ENCODE results near the gene CHRNA9. TPM values are rescaled to one million over a fixed set of nuclear protein-coding genes. Genes with fewer than 3 reads are reported as not detected.
"Not testable (repeated sequence)": the region's sequence is repeated elsewhere in the genome, so short reads cannot be mapped to it uniquely, and the experiment has no call there.

The CHRNA9 gene
- total RNA-seq, 1 experiment from 2014 or later, result 0.85 TPM

DNA sequence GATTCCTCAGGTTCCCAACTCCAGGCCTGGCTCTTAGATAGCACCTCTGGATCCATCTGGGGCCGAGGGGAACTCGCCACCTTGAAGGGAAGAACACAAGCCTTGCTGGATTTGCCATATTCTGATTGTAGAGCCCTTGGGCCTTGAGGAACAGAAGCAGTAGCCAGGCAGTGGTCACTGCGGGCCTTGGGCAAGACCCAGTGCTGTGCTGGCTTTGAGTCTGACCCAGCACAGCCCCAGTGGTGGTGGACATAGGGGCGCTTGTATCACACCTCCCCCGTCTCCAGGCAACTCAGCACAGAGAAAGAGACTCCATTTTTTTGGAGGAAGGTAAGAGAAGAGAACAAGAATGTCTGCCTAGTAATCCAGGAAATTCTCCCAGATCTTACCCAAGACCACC lies 45.5 kb downstream of the CHRNA9 start:
- DNase-seq (ENCODE audit: low spot score), result no peak

DNA sequence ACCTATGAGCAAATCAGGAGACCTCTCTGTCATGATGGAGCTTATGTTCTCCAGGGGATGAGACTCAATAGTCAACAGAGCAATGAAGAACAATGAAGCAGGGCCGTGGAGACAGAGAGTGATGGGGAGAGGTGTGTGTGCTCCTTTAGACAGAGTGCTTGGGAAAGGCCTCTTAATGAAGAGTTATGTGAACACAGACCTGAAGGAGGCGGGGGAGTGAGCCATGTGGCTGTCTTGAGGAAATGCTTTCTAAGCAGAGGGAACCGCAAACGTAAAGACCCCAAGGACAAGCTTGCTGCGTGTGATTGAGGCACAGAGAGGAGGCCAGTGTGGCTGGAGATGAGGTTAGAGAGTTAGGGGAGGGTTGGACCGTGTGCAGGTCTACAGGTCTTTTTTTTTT lies 53.1 kb downstream of the CHRNA9 start:
- DNase-seq (ENCODE audit: low spot score), result no peak

DNA sequence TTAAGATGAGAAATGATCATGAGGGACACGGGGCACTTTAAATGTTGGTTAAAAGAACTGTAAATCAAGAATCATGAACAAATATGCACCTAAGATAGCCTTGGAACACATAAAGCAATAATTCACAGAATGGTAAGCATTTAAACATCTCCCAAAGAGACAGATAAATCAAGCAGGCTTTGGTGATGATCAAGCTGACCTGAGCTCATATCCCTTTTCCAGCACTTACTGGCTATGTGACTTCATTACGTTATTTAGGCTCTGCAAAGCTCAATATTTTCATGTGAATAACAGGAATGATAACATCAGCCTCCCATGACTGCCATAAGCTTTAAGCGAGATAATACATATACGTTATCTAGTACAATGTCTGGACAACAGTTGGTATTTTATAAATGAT lies 54.9 kb downstream of the CHRNA9 start:
- DNase-seq (ENCODE audit: low spot score), result no peak

DNA sequence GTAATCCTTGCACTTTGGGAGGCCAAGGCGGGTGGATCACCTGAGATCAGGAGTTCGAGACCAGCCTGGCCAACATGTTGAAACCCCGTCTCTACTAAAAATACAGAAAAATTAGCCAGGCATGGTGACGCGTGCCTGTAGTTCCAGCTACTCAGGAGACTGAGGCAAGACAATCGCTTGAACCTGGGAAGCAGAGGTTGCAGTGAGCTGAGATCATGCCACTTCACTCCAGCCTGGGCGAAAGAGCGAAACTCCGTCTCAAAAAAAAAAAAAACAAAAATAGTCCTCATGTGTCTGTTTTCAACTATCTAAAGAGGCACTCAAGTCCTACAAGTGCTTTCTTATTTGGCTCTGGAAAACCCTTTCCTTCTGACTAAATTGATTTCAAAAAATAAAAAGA lies 57.1 kb downstream of the CHRNA9 start:
- not testable (repeated sequence) for DNase-seq (ENCODE audit: low spot score)

DNA sequence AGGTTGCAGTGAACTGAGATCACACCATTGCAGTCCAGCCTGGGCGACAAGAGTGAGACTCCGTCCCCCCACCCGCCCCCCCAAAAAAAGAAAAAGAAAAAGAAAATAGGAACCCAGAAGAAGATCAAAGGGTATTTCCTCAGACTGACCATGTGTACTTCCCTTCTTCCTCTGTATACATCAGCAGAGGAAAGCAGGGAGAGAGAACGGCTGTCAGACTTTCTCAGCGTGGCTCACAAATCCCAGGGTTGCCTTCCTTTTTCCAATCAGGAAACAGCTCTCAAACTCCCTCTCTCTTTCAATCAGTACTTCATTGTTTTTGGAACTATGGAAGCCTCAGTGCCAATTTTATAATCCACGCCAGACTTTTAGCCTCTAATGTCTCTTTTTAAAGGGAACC lies 59.1 kb downstream of the CHRNA9 start:
- DNase-seq (ENCODE audit: low spot score), result no peak

DNA sequence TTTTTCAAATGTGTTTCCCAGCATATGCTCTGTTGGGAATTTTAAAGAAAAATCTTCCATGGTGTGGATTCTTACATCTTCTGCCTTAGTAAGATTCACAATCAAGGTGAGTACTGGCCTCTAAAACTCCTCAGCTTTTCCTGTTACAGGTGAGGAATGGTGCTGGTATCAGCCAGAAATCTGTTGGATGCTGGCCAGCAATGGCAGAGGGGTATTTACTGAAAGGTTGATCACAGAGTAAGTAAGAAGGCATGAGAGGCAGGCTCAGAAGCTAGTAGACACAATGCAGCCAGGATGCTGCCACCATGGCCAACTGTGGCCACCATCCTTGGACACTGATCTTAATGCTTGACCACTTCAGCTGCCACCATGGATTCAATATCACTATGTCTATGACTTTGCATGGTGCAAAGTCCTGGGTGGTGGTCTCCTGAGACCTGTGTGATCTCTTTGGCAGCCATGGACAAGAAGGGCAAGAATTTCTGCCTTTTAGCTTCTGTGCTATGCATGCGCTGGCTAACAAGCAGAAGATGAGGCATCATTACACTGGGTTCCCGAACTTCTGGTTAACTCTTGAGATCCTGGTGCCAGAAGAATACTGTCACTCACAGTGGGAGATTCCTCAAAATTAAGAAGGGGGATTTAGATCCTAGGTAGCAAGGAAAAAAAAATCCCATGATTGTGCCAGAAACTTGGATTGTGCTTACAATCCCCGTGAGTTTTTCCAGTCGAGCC lies 60.2 kb downstream of the CHRNA9 start:
- DNase-seq (ENCODE audit: low spot score), result no peak

DNA sequence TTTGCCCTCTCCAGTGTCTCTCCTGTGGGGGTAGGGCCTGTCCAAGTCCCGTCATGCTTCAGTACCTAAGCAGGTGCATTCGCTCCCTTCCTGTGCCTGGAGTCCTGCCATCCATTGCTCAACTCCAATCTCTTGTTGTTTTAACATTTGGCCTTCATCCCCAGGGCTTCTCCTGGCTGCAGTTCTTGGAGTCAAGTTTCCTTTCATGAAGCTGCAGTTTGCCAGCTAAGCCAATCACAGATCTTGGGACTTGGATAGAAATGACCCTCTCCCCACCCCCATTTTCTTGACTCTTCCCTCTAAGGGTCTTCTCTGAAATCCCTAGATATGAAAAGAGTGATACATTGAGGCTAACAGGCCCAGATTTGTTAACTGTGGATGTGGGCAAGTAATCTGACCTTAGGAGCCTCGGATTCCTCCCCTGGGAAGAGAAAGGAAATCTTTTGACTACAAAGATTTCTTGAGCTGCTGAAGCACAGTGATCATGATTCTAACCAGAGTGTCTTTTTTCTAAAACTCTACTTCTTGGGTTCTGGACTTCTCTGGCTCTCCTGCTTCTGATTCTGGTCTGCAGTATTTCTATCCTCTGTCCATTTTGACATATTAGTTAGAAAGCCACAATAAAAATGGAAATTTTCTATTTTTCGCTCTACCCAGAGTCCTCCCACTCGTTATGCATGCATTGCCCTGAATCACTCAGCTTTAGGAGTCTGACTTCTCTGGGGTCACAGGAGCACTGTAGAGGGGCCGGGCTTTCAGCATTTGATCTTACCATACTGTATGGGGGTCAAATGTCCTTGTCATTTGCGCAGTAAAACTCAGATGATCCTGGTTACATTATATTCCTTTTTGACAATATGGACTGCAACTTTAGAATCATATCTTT lies 61.0 kb downstream of the CHRNA9 start:
- peak; percentile 54 for DNase-seq (ENCODE audit: low spot score)

DNA sequence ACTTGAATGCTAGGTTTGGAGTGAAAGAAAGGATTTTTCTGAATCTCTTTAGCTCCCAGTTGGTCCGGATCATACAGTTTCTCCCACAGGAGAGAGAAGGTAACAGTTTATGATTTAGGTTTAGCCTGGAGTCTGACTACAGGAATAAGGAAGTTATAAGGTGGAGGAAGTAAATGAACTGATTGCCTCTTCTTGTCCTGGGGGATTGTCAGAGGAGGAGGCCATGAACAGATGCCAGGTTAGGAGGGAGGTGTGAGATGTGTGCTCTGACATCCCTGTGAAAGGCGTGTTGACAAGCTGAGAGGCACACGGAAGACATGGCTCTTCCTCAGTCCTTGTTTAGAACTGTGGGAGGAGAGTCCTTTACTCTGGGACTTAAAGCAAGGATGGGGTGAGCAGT lies 64.4 kb downstream of the CHRNA9 start:
- DNase-seq (ENCODE audit: low spot score), result no peak

DNA sequence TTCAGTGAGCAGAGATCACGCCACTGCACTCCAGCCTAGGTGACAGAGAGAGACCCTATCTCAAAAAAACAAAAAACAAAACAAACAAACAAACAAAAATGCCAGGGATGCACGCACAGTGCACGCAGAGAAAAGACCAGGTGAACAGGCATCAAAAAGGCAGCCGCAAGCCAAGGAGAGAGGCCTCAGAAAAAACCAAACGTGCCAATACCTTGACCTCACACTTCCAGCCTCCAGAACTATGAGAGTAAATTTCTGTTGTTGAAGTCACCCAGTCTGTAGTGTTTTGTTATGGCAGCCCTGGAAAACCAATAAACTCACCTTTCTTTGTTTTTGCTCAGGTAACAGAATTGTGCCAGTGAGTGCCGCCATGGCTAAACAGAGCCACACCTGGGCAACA lies 66.0 kb downstream of the CHRNA9 start:
- DNase-seq (ENCODE audit: low spot score), result no peak

DNA sequence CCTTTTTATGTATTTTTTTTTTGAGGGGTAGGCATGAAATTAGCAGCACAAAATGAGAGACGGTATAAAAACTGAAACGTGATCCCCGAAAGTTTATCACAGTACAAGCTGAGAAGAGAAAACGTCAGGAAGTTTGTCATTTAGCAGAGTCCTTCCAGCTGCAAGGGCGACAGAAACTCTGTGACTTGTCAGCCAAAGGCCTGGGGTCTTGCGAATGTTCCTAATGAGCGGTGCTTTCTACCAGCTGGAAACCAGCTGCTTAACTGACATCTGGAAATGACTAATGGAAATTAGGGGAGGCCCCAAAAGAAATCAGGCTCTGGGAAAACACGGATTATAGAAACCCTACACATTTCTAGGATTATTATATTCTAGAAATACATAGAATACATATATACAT lies 66.5 kb downstream of the CHRNA9 start:
- no peak for DNase-seq (ENCODE audit: low spot score)

DNA sequence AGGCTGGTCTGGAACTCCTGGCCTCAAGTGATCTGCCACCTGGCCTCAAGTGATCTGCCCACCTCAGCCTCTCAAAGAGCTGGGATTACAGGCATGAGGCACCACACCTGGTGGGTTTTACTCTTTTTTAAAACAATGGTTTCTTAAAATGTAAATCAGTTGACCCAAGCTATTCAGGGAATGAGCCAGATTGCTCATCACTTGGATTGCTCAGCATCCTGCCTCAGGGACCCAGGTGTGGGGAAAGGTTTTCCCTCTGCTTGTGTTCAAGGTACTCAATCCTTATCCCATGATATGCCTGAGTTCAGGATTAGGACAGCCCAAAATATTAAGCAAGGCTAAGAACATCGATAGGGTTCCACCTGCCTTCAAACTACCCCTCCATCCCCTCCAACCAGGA lies 67.4 kb downstream of the CHRNA9 start:
- no peak for DNase-seq (ENCODE audit: low spot score)

DNA sequence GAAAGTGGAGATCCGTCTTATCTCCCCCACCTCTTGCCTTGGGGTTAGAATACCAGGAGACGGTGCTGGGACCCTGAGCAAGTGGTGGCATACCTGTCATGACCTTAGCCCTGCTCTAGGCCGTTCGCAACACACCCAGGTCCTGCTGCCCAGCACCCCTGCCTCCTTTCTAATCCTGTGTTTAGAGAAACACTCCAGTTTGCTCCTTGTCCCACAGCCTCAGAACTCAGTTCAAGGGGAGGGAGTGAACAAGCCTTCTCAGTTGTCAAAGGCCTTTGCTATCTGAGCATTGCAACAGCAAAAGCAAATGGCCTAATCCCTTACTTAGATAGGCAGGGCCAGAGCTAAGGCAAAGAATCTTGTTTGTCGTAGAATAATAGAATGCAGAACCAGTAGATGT lies 67.9 kb downstream of the CHRNA9 start:
- no peak for DNase-seq (ENCODE audit: low spot score)

Other genes starting within 250 kb of the CHRNA9 start
- gene RHOH, start 138.3 kb upstream of the CHRNA9 start, total RNA-seq (2014; rRNA removed; shearing (Covaris generic)), result 0.49 TPM in 1 of 2 replicates, not detected in the other